NCI-H82 treated with DMSO at 0.1 percent for 48 hours (cell line): Measurements from ENCODE around the gene IGSF6.
"Not testable (repeated sequence)": the region's sequence is repeated elsewhere in the genome, so short reads cannot be mapped to it uniquely, and the experiment has no call there.

Experiments
- DNase-seq: peaks from one replicate; lab custom pipeline; 2025; ENCODE audit not compliant: unreplicated experiment; lab: John Stamatoyannopoulos, UW

IGSF6 gene

GRCh38 chr16:21654466-21654865 lies 2.1 kb upstream of the IGSF6 start:
- DNase-seq: no peak

GRCh38 chr16:21653571-21653970 lies 1.2 kb upstream of the IGSF6 start:
- no peak for DNase-seq

- DNase-seq: no peak
Observed at GRCh38 chr16:21651515-21651914, 893 bp downstream of the IGSF6 start.

GRCh38 chr16:21650521-21650920 lies 1.9 kb downstream of the IGSF6 start:
- no peak for DNase-seq

GRCh38 chr16:21649826-21650406 lies 2.5 kb downstream of the IGSF6 start:
- not testable (repeated sequence) for DNase-seq

GRCh38 chr16:21647562-21648164 lies 4.7 kb downstream of the IGSF6 start:
- no peak for DNase-seq

GRCh38 chr16:21646721-21647561 lies 5.5 kb downstream of the IGSF6 start:
- no peak for DNase-seq

- DNase-seq: no peak
Observed at GRCh38 chr16:21646091-21646490, 6.3 kb downstream of the IGSF6 start.

- no peak for DNase-seq
Observed at GRCh38 chr16:21645261-21645721, 7.1 kb downstream of the IGSF6 start.

- no peak for DNase-seq
Observed at GRCh38 chr16:21644674-21645073, 7.7 kb downstream of the IGSF6 start.

- no peak for DNase-seq
Observed at GRCh38 chr16:21643785-21644184, 8.6 kb downstream of the IGSF6 start.

- DNase-seq: no peak
Observed at GRCh38 chr16:21642861-21643260, 9.5 kb downstream of the IGSF6 start.

GRCh38 chr16:21641916-21642315 lies 10.5 kb downstream of the IGSF6 start:
- DNase-seq: no peak

- no peak for DNase-seq
Observed at GRCh38 chr16:21639493-21639892, 12.9 kb downstream of the IGSF6 start.

GRCh38 chr16:21638573-21638975 lies 13.8 kb downstream of the IGSF6 start:
- DNase-seq: no peak

GRCh38 chr16:21637032-21637968 lies 15.1 kb downstream of the IGSF6 start:
- DNase-seq: no peak

GRCh38 chr16:21635694-21636093 lies 16.7 kb downstream of the IGSF6 start:
- not testable (repeated sequence) for DNase-seq

- DNase-seq: no peak
Observed at GRCh38 chr16:21634216-21634615, 18.2 kb downstream of the IGSF6 start.

- not testable (repeated sequence) for DNase-seq
Observed at GRCh38 chr16:21631951-21632575, 20.3 kb downstream of the IGSF6 start.

- not testable (repeated sequence) for DNase-seq
Observed at GRCh38 chr16:21631376-21631775, 21.0 kb downstream of the IGSF6 start.
